Amniotic stem cell (primary cell): ENCODE measurements around the gene TKFC.
A peak's percentile ranks its signal among the peaks of the same experiment; 100 is the strongest.
"Not testable (repeated sequence)": the region's sequence is repeated elsewhere in the genome, so short reads cannot be mapped to it uniquely, and the experiment has no call there.

Source experiments
- DNase-seq: peaks from one replicate; lab custom pipeline; 2025; lab: John Stamatoyannopoulos, UW

TKFC gene

GRCh38 chr11:61369372-61370348 lies 36.6 kb downstream of the TKFC start:
- no peak for DNase-seq

GRCh38 chr11:61370349-61371005 lies 37.4 kb downstream of the TKFC start:
- no peak for DNase-seq

- DNase-seq, result no peak
Measured at GRCh38 chr11:61372659-61373420, 39.8 kb downstream of the TKFC start.

- DNase-seq, result no peak
Measured at GRCh38 chr11:61375761-61376108, 42.7 kb downstream of the TKFC start.

- DNase-seq, result no peak
Measured at GRCh38 chr11:61377461-61378160, 44.6 kb downstream of the TKFC start.

- DNase-seq, result peak; percentile 95
Measured at GRCh38 chr11:61378713-61379313, 45.8 kb downstream of the TKFC start.

GRCh38 chr11:61380884-61381283 lies 47.9 kb downstream of the TKFC start:
- no peak for DNase-seq

GRCh38 chr11:61383859-61384258 lies 50.8 kb downstream of the TKFC start:
- DNase-seq, result not testable (repeated sequence)

- no peak for DNase-seq
Measured at GRCh38 chr11:61384271-61385242, 51.5 kb downstream of the TKFC start.

GRCh38 chr11:61390161-61390560 lies 57.1 kb downstream of the TKFC start:
- no peak for DNase-seq

- DNase-seq, result no peak
Measured at GRCh38 chr11:61392981-61393595, 60.1 kb downstream of the TKFC start.
